Neural crest cell (in vitro differentiated cells): ENCODE measurements around the gene PGA5. TPM values are rescaled to one million over a fixed set of nuclear protein-coding genes. Genes with fewer than 3 reads are reported as not detected.
"Not testable (repeated sequence)": the region's sequence is repeated elsewhere in the genome, so short reads cannot be mapped to it uniquely, and the experiment has no call there.

Source experiments
- DNase-seq: peaks from one replicate; pipeline ENCODE4 v3.0.0; 2021; ENCODE audit warnings: low read depth, mixed read lengths, low spot score
- H3K27ac Mint-ChIP-seq: one replicate; pipeline ENCODE4 v1.8.0; 2021; ENCODE audit warnings: mild to moderate bottlenecking, mixed read lengths; ENCODE audit not compliant: unreplicated experiment
- H3K27me3 Mint-ChIP-seq: 2 replicates; pipeline ENCODE4 v1.8.0; 2021; ENCODE audit warnings: low read depth, mild to moderate bottlenecking, mixed read lengths
- H3K36me3 Mint-ChIP-seq: 2 replicates; pipeline ENCODE4 v1.8.0; 2021; ENCODE audit warnings: low read depth, mild to moderate bottlenecking, mixed read lengths
- H3K4me1 Mint-ChIP-seq: 2 replicates; pipeline ENCODE4 v1.8.0; 2021; ENCODE audit warnings: mixed read lengths
- H3K4me3 Mint-ChIP-seq: one replicate; pipeline ENCODE4 v1.8.0; 2021; ENCODE audit warnings: mild to moderate bottlenecking, mixed read lengths
- H3K9me3 Mint-ChIP-seq: 2 replicates; pipeline ENCODE4 v1.8.0; 2021; ENCODE audit warnings: mixed read lengths
- CTCF ChIP-seq: fragments of 200-600 bp; sonication (generic); conservative IDR thresholded peaks from 2 replicates; pipeline ENCODE4 v1.5.0; 2021; ENCODE audit warnings: antibody characterized with exemption, mild to moderate bottlenecking
- total RNA-seq: library from RNA; stranded (reverse); gene quantifications from 2 replicates; pipeline ENCODE4 v1.2.1, GENCODE V29; 2021

PGA5 gene
- total RNA-seq, 1 donor from 2014 or later = not detected

- H3K27me3 Mint-ChIP-seq, H3K4me3 Mint-ChIP-seq, H3K4me1 Mint-ChIP-seq, H3K9me3 Mint-ChIP-seq, DNase-seq, H3K36me3 Mint-ChIP-seq, H3K27ac Mint-ChIP-seq: not testable (repeated sequence)
These were observed 10.1 kb downstream of the PGA5 start for GRCh38 chr11:61250796-61251765.

GRCh38 chr11:61252332-61252731, 11.4 kb downstream of the PGA5 start:
- H3K27ac Mint-ChIP-seq, H3K4me1 Mint-ChIP-seq, H3K27me3 Mint-ChIP-seq, H3K36me3 Mint-ChIP-seq, DNase-seq, H3K9me3 Mint-ChIP-seq, H3K4me3 Mint-ChIP-seq: not testable (repeated sequence)

GRCh38 chr11:61254403-61255025, 13.5 kb downstream of the PGA5 start:
- TF ChIP-seq CTCF = peak; percentile 81
- H3K4me3 Mint-ChIP-seq = no peak overlapping the region
- H3K4me1 Mint-ChIP-seq = peaks cover 5% of the 10 kb centered on the region
- peaks cover 3% of the 10 kb centered on the region for H3K36me3 Mint-ChIP-seq
- DNase-seq = peak; percentile 69
- no peaks in the 10 kb centered on the region for H3K9me3 Mint-ChIP-seq
- H3K27ac Mint-ChIP-seq = no peak overlapping the region
- H3K27me3 Mint-ChIP-seq = no peaks in the 10 kb centered on the region

- H3K4me1 Mint-ChIP-seq = peaks cover 5% of the 10 kb centered on the region
- H3K4me3 Mint-ChIP-seq = no peak overlapping the region
- H3K27ac Mint-ChIP-seq = no peak overlapping the region
- no peaks in the 10 kb centered on the region for H3K27me3 Mint-ChIP-seq
- no peak for DNase-seq
- H3K9me3 Mint-ChIP-seq = no peaks in the 10 kb centered on the region
- peaks cover 7% of the 10 kb centered on the region for H3K36me3 Mint-ChIP-seq
- no peak for TF ChIP-seq CTCF
These were observed 15.9 kb downstream of the PGA5 start for GRCh38 chr11:61256710-61257482.

- no peaks in the 10 kb centered on the region for H3K9me3 Mint-ChIP-seq
- no peak for TF ChIP-seq CTCF
- no peak overlapping the region for H3K27ac Mint-ChIP-seq
- no peak for DNase-seq
- H3K27me3 Mint-ChIP-seq = no peaks in the 10 kb centered on the region
- peaks cover 10% of the 10 kb centered on the region for H3K36me3 Mint-ChIP-seq
- no peak overlapping the region for H3K4me3 Mint-ChIP-seq
- H3K4me1 Mint-ChIP-seq = peaks cover 5% of the 10 kb centered on the region
These were observed 17.6 kb downstream of the PGA5 start for GRCh38 chr11:61258546-61258945.

- Mint-ChIP-seq H3K36me3 (peaks cover 8% of the 10 kb centered on the region), H3K4me1 (peaks cover 2% of the 10 kb centered on the region), H3K9me3 (no peaks in the 10 kb centered on the region), H3K27ac (no peak overlapping the region), H3K4me3 (no peak overlapping the region), H3K27me3 (no peaks in the 10 kb centered on the region)
- DNase-seq = no peak
- no peak for TF ChIP-seq CTCF
These were observed 18.4 kb downstream of the PGA5 start for GRCh38 chr11:61259363-61259762.
